ENCODE results near the gene PHF14.
A peak's percentile ranks its signal among the peaks of the same experiment; 100 is the strongest.
"Not testable (repeated sequence)": the region's sequence is repeated elsewhere in the genome, so short reads cannot be mapped to it uniquely, and the experiment has no call there.

The PHF14 gene, protein sequence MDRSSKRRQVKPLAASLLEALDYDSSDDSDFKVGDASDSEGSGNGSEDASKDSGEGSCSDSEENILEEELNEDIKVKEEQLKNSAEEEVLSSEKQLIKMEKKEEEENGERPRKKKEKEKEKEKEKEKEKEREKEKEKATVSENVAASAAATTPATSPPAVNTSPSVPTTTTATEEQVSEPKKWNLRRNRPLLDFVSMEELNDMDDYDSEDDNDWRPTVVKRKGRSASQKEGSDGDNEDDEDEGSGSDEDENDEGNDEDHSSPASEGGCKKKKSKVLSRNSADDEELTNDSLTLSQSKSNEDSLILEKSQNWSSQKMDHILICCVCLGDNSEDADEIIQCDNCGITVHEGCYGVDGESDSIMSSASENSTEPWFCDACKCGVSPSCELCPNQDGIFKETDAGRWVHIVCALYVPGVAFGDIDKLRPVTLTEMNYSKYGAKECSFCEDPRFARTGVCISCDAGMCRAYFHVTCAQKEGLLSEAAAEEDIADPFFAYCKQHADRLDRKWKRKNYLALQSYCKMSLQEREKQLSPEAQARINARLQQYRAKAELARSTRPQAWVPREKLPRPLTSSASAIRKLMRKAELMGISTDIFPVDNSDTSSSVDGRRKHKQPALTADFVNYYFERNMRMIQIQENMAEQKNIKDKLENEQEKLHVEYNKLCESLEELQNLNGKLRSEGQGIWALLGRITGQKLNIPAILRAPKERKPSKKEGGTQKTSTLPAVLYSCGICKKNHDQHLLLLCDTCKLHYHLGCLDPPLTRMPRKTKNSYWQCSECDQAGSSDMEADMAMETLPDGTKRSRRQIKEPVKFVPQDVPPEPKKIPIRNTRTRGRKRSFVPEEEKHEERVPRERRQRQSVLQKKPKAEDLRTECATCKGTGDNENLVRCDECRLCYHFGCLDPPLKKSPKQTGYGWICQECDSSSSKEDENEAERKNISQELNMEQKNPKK

DNA sequence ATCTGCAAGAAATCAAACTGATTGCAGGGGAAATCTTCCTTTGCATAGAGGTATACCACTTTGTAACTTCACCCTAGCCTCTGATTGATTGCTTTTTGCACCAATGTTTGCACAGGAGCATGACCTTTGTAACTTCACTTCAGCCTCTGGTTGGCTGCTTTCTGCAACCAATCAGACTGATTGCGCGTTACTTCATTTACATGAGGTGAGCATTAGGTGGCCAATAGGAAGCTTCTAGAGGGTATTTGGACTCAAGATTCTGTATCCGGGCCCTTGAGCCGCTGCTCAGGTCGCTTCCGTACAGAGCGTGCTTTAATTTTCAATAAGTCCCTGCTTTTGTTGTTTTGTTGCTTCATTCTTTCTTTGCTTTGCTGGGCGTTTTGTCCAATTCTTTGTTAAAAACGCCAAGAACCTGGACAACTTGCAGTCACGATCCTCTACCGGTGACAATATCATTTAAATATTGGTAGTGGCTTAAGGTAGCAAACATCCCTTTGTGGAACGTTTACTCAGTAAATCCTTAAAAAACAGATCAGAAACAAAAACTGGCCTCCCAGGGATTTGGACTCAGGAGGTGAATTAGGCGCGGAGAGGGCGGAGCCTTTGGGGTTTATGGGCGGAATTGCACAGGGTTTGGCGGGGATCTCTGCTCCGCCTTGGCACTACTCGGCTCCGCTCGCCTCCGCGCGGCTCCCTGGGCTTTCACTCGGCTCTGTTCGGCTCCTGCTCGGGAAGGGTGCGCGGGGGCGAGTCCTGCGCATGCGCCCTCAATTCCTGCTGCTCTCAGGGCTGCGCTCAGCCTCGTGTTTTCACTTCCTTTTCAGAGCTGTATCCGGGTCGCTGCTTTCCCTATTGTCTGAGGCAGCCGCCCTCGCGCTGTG, at the start of gene PHF14:
Gene PHF14 (plus strand): TSS at position 812 of the 881 bp plus-strand sequence. CDS start 452 bp downstream, outside the sequence.
- in situ Hi-C loops (cut with MboI; ENCODE audit: low sequenced_read_pairs): no loop called here
- Histone ChIP-seq H3K9me3 (no peaks in the 10 kb centered on the region), H3K27me3 (ENCODE audit: low read depth) (no peaks in the 10 kb centered on the region), H3K4me1 (peaks cover 11% of the 10 kb centered on the region), H3K4me3 (peak within 1 kb of the TSS; percentile 54), H3K36me3 (replicated peaks) (peaks cover 17% of the 10 kb centered on the region)
- peak; percentile 96 to 97 for DNase-seq (ENCODE audit: low spot score in 2 of 2)

DNA sequence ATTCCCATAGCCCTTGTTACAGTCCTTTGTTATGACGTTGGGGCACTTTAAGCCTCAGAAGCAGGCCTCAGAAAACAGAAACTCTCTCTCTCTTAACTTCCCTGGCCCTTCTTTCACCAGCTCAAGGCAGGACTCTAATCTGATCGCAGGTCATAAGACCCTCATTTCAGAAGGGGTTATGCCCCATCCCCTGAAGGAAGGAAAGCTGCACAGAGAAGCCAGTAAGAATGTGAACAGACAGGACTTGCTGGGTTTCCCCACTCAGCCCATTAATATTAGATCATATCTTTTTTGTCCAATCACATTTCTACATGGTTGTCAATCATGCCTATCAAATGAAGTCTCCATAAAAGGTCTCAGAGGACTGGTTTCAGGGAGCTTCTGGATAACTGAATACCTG, 49.3 kb upstream of the PHF14 start:
- Histone ChIP-seq H3K4me3 (no peak overlapping the region), H3K4me1 (no peaks in the 10 kb centered on the region), H3K36me3 (replicated peaks) (no peaks in the 10 kb centered on the region), H3K27me3 (ENCODE audit: low read depth) (no peaks in the 10 kb centered on the region), H3K9me3 (no peaks in the 10 kb centered on the region)
- no peak for DNase-seq (ENCODE audit: low spot score in 2 of 2)
- in situ Hi-C loops (cut with MboI; ENCODE audit: low sequenced_read_pairs): no loop called here

DNA sequence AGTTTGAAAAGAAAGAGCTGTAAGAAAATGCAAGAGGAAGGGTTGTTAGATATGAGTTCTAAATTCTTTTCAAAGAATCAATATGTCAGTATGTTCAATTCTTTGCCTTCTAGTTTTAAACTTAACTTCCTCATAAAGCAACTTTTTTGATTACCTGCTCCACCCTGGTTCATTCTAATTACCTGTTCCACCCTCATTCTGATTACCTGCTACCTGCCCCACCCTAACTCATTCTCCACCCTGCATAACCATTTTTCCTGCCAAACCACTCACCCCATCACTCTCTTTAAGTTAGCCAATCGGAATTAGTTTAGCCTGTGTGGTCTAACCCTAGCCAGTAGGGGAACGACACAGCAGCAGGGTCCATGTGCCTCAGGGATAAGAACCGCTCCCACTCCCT, 45.5 kb upstream of the PHF14 start:
- H3K4me3 ChIP-seq; H3K36me3 ChIP-seq (replicated peaks); H3K9me3 ChIP-seq; in situ Hi-C loops (cut with MboI; ENCODE audit: low sequenced_read_pairs); H3K4me1 ChIP-seq; H3K27me3 ChIP-seq (ENCODE audit: low read depth); DNase-seq (ENCODE audit: low spot score in 2 of 2): not testable (repeated sequence)

DNA sequence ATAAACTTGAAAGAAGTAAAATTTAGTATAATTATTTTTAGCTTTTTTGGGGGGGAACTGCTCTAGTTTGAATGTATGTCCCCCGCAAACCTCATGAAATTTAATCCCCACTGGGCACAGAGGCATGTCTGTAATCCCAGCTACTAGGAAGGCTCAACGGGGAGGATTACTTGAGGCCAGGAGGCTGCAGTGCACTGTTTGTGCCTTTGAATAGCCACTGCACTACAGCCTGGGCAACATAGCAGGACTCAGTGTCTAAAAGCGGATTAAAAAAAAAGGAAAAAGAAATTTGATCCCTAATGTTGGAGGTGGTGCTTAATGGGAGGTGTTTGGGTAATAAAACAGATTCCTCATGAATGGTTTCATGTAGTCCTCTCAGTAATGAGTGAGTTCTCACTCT, 43.1 kb upstream of the PHF14 start:
- Histone ChIP-seq H3K36me3 (replicated peaks) (peaks cover 27% of the 10 kb centered on the region), H3K4me1 (no peaks in the 10 kb centered on the region), H3K9me3 (no peaks in the 10 kb centered on the region), H3K4me3 (no peak overlapping the region), H3K27me3 (ENCODE audit: low read depth) (no peaks in the 10 kb centered on the region)
- in situ Hi-C loops (cut with MboI; ENCODE audit: low sequenced_read_pairs): no loop called here
- DNase-seq (ENCODE audit: low spot score in 2 of 2): peak in 1 of 2 experiments; percentile 4

DNA sequence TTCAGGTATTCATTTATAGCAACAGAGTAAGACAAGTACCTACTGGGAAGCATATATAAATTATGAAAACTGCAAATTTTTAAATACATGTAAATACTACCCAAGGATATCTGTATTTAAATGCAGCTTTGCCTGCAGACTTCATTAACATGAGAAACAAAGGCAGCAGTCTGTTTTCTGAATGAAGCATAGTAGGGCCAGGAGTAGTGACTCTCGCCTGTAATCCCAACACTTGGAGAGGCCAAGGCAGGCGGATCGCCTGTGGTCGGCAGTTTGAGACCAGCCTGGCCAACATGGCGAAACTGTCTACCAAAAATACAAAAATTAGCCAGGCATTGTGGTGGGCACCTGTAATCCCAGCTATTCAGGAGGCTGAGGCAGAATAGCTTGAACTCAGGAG, 42.5 kb upstream of the PHF14 start:
- Histone ChIP-seq H3K27me3 (ENCODE audit: low read depth) (no peaks in the 10 kb centered on the region), H3K4me1 (no peaks in the 10 kb centered on the region), H3K9me3 (no peaks in the 10 kb centered on the region), H3K4me3 (no peak overlapping the region), H3K36me3 (replicated peaks) (peaks cover 33% of the 10 kb centered on the region)
- DNase-seq (ENCODE audit: low spot score in 2 of 2): no peak
- in situ Hi-C loops (cut with MboI; ENCODE audit: low sequenced_read_pairs): no loop called here

DNA sequence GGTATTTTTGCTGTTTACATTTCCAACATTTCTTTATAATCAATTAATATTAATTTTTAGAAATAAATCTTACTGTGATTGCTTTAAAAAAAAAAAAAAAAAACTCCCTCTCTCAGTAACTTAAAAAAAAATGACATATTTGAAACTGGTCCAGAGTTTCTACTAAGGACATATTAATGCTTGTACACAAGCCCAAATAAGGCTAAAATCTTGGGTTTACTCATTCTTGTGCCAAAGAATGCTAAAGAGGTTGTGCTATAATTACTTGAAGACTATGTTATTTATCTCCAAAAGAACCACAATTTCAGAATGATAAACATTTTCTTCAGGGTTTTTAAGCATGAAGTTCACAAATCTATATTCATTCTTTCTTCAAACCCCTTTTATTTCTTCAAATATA, 39.4 kb upstream of the PHF14 start:
- in situ Hi-C loops (cut with MboI; ENCODE audit: low sequenced_read_pairs): no loop called here
- Histone ChIP-seq H3K4me3 (no peak overlapping the region), H3K9me3 (no peaks in the 10 kb centered on the region), H3K27me3 (ENCODE audit: low read depth) (no peaks in the 10 kb centered on the region), H3K4me1 (0 out of 2 replicates have a peak, but pooled peaks cover 5% of the 10 kb centered on the region), H3K36me3 (replicated peaks) (peaks cover 56% of the 10 kb centered on the region)
- no peak for DNase-seq (ENCODE audit: low spot score in 2 of 2)

DNA sequence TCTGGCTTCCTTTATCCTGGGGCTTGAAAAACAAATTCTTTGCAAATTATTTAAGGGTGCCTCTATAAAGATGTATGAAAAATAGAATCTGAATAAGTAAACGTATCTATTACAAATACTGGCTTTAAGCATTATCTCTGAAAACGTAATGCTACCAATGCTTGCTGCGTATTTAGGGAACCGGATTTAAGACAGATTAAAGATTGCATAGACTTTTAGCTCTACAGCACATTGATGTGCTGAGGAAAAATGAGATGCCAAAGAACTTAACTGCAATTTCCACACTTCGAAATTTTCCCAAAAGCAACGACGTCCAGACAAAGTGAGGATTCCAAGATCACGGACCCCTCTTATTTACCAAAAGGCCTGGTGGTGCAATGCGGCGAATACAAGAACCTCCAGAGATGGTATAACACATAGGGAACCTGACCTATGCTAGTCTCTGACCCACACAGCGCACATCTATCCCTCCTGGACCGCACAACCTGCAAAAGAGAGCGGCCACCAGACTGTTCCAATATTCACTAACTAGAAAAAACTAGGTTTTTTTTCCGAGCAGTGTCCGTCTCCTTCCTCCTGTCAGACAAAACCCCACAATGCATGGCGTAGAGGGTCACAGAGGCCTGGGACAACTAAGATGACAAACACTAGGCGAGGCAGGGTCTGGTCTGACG, 34.3 kb upstream of the PHF14 start:
- no peaks in the 10 kb centered on the region for H3K9me3 ChIP-seq
- DNase-seq (ENCODE audit: low spot score in 2 of 2): no peak
- H3K4me3 ChIP-seq: peak overlapping the region; percentile 77
- H3K36me3 ChIP-seq (replicated peaks): peaks cover 41% of the 10 kb centered on the region
- no peaks in the 10 kb centered on the region for H3K27me3 ChIP-seq (ENCODE audit: low read depth)
- H3K4me1 ChIP-seq: peaks cover 5% of the 10 kb centered on the region; the same call in 1 of the 2 replicates
- in situ Hi-C loops (cut with MboI; ENCODE audit: low sequenced_read_pairs): no loop called here

DNA sequence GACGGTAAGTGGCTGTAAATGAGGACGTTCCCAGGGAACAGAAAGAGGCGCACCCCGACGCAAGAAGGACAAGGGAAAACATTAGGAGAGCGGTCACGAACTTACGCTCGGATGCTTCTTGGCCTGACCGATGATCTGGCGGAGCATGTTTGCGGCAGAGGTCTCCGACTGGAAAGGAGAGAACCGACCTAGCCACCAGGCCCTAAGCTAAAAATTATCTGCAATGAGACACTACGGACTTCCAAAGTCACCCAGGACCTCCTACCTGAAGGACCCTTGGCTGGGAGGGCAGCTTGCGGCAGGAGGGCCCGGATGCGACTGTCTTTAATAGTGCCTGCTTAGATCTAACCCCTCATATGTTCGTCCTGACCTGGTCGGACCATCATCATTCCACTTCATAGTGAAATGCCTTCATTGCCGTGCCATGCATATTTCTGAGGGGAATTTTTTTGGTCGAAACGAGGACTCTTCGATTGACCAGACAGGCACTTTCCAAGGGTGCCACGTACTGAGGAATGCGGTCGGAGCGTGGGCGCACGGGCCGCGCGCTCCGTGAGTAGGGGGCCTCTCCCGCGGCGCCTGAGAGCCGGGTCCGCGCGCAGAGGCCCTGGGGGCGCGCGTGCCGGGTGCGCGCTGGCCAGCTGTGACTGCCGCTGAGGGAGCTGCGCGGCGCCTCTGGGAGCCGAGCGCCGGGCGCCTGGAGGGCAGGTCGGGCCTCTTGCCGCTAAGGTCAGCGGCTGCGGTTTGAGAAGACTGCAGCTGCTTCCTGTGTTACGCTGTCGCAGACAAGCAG, 33.6 kb upstream of the PHF14 start:
- Histone ChIP-seq H3K36me3 (replicated peaks) (peaks cover 34% of the 10 kb centered on the region), H3K9me3 (no peaks in the 10 kb centered on the region), H3K4me1 (peaks cover 5% of the 10 kb centered on the region; the same call in 1 of the 2 replicates), H3K4me3 (peak overlapping the region; percentile 77), H3K27me3 (ENCODE audit: low read depth) (no peaks in the 10 kb centered on the region)
- DNase-seq (ENCODE audit: low spot score in 2 of 2): peak; percentile 90 to 92
- in situ Hi-C loops (cut with MboI; ENCODE audit: low sequenced_read_pairs): no loop called here

DNA sequence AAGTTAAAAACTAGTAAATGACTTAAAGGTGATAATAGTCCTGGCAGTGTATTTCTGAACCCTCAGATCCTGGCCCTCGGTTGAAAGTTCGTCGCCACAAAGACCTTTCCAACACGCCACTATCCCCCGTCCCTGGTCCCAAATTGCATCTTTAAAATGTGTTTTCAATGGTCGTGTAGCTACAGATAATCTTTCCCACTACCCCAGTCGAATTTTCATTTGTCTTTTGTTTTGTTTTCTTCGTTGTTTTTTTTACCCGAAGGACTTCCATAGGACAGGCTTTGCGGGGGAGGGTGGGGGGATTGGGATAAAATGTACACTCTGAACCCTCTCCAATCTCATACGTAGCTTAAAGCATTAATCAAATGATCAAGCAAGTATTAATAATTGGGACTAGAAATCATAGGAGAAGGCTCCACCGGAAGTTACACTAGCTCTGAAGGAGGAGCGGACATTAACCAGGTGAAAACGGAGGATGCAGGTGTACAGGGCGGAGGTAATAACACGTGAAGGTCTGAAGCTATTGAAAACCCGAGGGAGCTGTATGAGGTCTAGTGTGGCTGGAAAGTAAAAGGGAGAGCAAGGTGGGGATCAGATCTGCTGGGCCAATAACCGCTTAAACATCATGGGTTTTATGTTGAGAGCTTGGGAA, 32.8 kb upstream of the PHF14 start:
- Histone ChIP-seq H3K36me3 (replicated peaks) (peaks cover 26% of the 10 kb centered on the region), H3K4me1 (peaks cover 5% of the 10 kb centered on the region; the same call in 1 of the 2 replicates), H3K9me3 (no peaks in the 10 kb centered on the region), H3K4me3 (peak overlapping the region; percentile 77), H3K27me3 (ENCODE audit: low read depth) (no peaks in the 10 kb centered on the region)
- in situ Hi-C loops (cut with MboI; ENCODE audit: low sequenced_read_pairs): no loop called here
- no peak for DNase-seq (ENCODE audit: low spot score in 2 of 2)

DNA sequence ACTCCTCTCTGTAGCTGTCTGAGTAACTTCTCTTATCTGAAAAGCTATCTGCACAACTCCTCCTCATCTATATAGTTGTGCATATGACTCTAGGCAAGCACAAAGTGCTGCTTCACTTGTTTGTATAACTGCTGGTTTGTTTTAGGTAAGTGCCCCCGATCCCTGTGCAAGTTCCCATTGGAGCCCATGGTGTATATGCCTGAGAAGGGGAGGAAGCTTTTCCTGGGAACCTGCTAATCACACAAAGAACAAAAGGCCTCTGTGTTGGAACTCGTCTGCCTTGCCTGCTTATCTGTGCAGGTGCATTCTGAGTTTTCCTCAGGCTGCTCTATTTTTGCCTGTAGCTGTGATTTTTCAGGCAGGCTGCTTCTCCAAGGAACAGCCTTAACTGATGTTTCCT, 23.2 kb upstream of the PHF14 start:
- H3K9me3 ChIP-seq: peaks cover 4% of the 10 kb centered on the region; the same call in 1 of the 2 replicates

DNA sequence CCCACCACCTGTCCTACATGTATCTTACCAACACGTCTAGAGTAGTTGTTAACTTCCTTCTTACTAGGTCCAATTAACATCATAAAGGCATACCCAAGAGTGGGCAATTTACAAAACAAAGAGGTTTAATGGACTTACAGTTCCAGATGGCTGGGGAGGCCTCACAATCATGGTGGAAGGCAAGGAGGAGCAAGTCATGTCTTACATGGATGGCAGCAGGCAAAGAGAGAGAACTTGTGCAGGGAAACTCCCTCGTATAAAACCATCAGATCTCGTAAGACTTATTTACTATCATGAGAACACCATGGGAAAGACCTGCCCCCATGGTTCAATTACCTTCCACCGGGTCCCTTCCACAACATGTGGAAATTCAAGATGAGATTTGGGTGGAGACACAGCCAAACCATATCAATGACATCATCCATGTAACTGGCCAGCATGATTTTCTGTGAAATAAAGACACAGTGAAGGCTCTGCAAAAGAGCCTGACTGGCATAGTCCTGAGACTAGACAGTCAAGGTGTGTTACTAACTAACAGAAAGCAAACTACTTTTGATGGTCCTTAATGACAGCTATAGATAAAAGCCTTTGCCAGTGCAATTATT, 22.6 kb upstream of the PHF14 start:
- H3K4me1 ChIP-seq; in situ Hi-C loops (cut with MboI; ENCODE audit: low sequenced_read_pairs); H3K27me3 ChIP-seq (ENCODE audit: low read depth); H3K9me3 ChIP-seq; H3K4me3 ChIP-seq; DNase-seq (ENCODE audit: low spot score in 2 of 2); H3K36me3 ChIP-seq (replicated peaks): not testable (repeated sequence)

More for the DNA sequence above, 23.2 kb upstream of the PHF14 start:
- H3K27me3 ChIP-seq (ENCODE audit: low read depth): no peaks in the 10 kb centered on the region
- no peak for DNase-seq (ENCODE audit: low spot score in 2 of 2)
- no peaks in the 10 kb centered on the region for H3K36me3 ChIP-seq (replicated peaks)
- no peaks in the 10 kb centered on the region for H3K4me1 ChIP-seq
- in situ Hi-C loops (cut with MboI; ENCODE audit: low sequenced_read_pairs): no loop called here
- no peak overlapping the region for H3K4me3 ChIP-seq

Measured in HAP-1 (cell line).